HG03108 (cell line): ENCODE data around the gene ZNF653.
"Not testable (repeated sequence)": the region's sequence is repeated elsewhere in the genome, so short reads cannot be mapped to it uniquely, and the experiment has no call there.

Experiments used
- ATAC-seq: cut with Tn5 transposase; IDR thresholded peaks from one replicate; pipeline ENCODE4 v1.9.1; 2021; ENCODE audit warnings: moderate library complexity; ENCODE audit not compliant: unreplicated experiment

ZNF653 gene

GRCh38 chr19:11458236-11458900 lies 47.3 kb downstream of the ZNF653 start:
- no peak for ATAC-seq

- no peak for ATAC-seq
Observed at GRCh38 chr19:11457831-11458230, 47.8 kb downstream of the ZNF653 start.

- ATAC-seq = no peak
Observed at GRCh38 chr19:11457115-11457514, 48.5 kb downstream of the ZNF653 start.

- ATAC-seq = no peak
Observed at GRCh38 chr19:11456659-11457058, 49.0 kb downstream of the ZNF653 start.

DNA sequence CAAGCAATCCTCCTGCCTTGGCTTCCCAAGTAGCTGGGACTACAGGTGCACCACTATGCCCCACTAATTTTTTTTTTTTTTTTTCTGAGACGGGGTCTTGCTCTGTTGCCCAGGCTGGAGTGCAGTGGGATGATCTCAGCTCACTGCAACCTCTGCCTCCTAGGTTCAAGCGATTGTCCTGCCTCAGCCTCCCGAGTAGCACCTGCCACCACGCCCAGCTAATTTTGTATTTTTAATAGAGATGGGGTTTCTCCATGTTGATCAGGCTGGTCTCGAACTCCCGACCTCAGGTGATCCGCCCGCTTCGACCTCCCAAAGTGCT lies 50.4 kb downstream of the ZNF653 start:
- not testable (repeated sequence) for ATAC-seq

- no peak for ATAC-seq
Observed at GRCh38 chr19:11453468-11454341, 51.9 kb downstream of the ZNF653 start.

DNA sequence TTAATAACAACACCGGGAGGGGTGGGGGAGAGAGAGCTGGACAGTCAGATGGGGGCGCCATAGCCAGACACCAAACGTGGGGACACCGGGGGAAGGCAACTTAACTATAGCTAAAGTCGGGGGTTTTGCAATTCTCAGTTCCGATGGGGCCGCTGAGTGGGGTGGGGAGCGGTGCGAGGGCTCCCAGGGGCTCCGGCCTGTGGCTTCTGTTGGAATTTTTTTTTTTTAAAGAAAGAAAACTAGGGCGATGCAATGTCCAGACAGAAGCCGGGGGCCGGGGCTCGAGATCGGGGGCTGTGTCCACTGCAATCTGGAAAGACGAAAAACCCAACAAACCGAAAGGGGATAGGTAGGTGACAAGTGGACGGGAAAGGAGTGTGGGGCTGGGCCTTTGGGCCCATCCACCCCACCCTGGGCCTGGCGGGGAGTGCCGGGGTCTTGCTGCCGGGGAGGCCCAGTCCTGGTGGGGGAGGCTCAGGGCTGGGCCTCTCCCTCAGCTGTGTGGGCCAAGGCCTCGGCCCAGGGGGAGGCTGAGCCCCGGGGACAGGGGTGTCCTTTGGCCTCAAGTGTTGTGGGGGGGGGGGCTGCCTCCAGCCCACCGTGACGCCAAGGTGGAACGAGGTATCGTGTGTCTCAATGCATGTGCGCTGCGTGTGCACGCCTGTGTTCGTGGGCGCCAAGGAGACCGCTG lies 52.9 kb downstream of the ZNF653 start:
- ATAC-seq = no peak

- no peak for ATAC-seq
Observed at GRCh38 chr19:11451871-11452619, 53.6 kb downstream of the ZNF653 start.

- no peak for ATAC-seq
Observed at GRCh38 chr19:11451327-11451870, 54.2 kb downstream of the ZNF653 start.

DNA sequence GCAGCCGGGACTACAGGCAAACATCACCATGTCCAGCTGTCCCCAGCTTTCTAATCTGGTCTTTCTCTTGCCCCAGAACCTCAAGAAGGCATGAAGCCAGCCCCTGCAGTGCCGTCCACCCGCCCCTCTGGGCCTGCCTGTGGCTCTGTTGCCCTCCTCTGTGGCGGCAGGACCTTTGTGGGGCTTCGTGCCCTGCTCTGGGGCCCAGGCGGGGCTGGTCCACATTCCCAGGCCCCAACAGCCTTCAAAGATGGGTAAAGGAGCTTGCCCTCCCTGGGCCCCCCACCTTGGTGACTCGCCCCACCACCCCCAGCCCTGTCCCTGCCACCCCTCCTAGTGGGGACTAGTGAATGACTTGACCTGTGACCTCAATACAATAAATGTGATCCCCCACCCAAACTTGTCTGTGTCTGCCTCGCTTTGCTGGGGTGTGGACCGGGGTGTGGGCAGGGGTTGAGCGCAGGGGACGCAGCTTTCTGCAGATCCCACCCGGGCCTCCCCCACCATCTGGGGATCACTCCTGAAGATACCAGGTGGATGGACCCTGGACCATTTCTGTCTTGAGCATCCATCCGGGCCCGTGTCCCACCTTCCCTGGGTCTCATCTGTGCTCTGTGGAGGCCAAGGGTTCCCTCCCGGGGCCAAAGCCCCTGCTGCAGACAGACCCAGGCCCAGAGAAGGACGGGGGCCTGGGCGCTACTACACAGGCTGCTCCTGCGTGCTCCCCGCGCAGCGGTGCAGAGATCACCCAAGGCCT lies 54.9 kb downstream of the ZNF653 start:
- no peak for ATAC-seq

- ATAC-seq = no peak
Observed at GRCh38 chr19:11448923-11449554, 56.6 kb downstream of the ZNF653 start.

DNA sequence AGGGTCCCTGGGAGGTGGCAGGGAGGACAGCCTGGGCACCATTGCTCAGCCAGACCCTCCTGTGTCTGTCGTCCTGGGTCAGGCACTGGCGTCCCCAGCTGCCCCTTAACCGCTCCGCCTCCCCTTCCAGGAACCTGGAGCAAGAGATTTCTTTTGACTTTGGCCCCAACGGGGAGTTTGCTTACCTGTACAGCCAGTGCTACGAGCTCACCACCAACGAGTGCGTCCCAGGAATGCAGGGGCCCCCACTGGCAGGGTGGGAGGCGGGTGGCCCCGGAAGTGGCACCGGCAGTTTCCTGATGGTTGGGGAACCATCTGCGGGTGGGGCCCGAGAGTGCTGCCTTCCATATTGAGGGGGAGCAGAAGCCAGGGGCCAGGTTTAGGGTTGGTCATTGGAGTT lies 57.2 kb downstream of the ZNF653 start:
- no peak for ATAC-seq

- no peak for ATAC-seq
Observed at GRCh38 chr19:11447347-11448262, 58.0 kb downstream of the ZNF653 start.

DNA sequence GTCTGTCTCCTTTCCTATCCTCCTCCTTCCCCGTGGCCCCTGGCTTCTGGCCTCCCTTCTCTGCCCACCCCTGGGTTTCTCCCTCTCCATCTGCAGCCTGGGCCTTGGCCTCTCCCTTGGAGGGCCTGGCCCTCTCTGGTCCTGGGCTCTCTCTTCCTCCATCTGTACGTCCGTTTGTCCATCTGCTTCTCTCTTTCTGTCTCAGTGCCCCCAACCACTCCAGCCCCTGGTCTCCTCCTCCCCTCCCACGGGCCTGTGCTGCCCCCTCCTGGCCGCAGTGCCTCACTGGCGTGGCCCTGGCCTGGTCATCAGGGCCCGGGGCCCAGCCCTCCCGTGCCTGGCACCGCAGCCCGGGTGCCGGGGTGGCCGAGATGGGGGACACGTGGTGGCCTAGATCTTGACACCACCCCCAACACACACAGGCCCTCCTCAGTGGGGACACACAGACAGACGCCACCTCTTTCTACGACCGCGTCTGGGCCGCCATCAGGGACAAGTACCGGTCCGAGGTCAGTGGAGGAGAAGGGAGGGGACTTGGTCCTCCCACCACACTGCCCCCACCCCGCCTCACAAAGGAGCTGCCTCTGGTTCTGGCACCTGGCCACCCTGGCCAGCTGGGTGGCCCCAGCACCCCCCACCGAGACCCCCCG lies 58.9 kb downstream of the ZNF653 start:
- no peak for ATAC-seq

DNA sequence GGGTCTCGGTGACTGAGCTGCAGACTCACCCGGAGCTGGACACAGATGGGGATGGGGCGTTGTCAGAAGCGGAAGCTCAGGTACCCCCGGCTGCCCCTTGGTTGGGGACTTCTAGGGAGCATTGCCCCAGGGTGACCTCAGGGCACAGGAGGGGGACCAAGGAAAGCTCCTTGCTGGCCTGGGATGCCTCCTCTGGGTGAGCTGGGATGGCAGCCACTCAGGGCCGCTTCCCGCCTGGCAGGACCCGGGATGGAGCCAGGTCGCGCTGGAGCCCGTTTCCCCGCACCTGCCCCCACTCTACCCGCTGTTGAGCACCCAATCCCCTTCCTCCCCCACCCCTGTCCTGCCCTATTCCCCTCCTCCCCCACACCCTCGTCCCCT lies 59.4 kb downstream of the ZNF653 start:
- ATAC-seq = no peak

DNA sequence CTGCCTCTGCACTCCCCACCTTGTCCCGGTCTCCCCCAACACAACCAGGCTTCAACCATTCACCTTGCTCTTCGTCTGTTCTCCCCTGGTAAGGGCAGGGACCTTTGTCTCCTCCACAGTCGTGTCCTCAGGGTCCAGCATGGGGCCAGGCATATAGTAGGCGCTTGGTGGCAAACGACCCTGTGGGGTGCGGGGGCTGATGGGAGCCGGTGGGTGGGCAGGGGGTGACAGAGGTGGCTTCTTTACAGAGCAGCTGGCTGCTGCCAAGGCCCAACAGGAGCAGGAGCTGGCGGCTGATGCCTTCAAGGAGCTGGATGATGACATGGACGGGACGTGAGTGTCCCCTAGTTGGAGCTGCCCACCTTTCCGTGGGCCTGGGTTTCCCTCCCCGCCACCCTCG lies 60.5 kb downstream of the ZNF653 start:
- no peak for ATAC-seq

GRCh38 chr19:11444059-11444458 lies 61.6 kb downstream of the ZNF653 start:
- ATAC-seq = no peak

GRCh38 chr19:11437955-11438354 lies 67.7 kb downstream of the ZNF653 start:
- no peak for ATAC-seq
